GM12874 (cell line): Measurements from ENCODE around the gene CARHSP1.

Experiments
- CTCF ChIP-seq: IDR thresholded peaks from 2 replicates; pipeline ENCODE4 v1.5.1; 2011; ENCODE audit warnings: low read depth, mild to moderate bottlenecking, control low read depth, low read length, moderate library complexity; ENCODE audit not compliant: insufficient read depth

The CARHSP1 gene

GRCh38 chr16:8868416-8869211 is at the start of gene CARHSP1:
Gene CARHSP1, minus strand, starts transcription at chr16:8869006. Its CDS starts 9,678 bp downstream, at chr16:8859328.
- TF ChIP-seq CTCF, result no peak

GRCh38 chr16:8916541-8917225 is 47.9 kb upstream of the CARHSP1 start:
- no peak for TF ChIP-seq CTCF

- no peak for TF ChIP-seq CTCF
Measured at GRCh38 chr16:8915722-8916301, 47.0 kb upstream of the CARHSP1 start.

- no peak for TF ChIP-seq CTCF
Measured at GRCh38 chr16:8914098-8914497, 45.3 kb upstream of the CARHSP1 start.

- no peak for TF ChIP-seq CTCF
Measured at GRCh38 chr16:8912793-8913192, 44.0 kb upstream of the CARHSP1 start.

GRCh38 chr16:8910811-8911210 is 42.0 kb upstream of the CARHSP1 start:
- TF ChIP-seq CTCF, result no peak

GRCh38 chr16:8908810-8909468 is 40.1 kb upstream of the CARHSP1 start:
- TF ChIP-seq CTCF, result no peak
